A172 (cell line): ENCODE data around the gene TOX2. TPM values are rescaled to one million over a fixed set of nuclear protein-coding genes. Genes with fewer than 3 reads are reported as not detected.
A peak's percentile ranks its signal among the peaks of the same experiment; 100 is the strongest.
"Not testable (repeated sequence)": the region's sequence is repeated elsewhere in the genome, so short reads cannot be mapped to it uniquely, and the experiment has no call there.

ENCODE experiments used
- DNase-seq: peaks from one replicate; pipeline ENCODE4 v3.0.0-alpha.2; 2015; ENCODE audit warnings: low spot score
- total RNA-seq: library from RNA; depleted of rRNA; stranded (reverse); fragments of >200 nt; shearing (Covaris generic); gene quantifications from 2 replicates; pipeline ENCODE4 v1.2.3, GENCODE V29; 2014

TOX2 gene
- total RNA-seq, 1 experiment from 2014 or later: 3.7 TPM

DNA sequence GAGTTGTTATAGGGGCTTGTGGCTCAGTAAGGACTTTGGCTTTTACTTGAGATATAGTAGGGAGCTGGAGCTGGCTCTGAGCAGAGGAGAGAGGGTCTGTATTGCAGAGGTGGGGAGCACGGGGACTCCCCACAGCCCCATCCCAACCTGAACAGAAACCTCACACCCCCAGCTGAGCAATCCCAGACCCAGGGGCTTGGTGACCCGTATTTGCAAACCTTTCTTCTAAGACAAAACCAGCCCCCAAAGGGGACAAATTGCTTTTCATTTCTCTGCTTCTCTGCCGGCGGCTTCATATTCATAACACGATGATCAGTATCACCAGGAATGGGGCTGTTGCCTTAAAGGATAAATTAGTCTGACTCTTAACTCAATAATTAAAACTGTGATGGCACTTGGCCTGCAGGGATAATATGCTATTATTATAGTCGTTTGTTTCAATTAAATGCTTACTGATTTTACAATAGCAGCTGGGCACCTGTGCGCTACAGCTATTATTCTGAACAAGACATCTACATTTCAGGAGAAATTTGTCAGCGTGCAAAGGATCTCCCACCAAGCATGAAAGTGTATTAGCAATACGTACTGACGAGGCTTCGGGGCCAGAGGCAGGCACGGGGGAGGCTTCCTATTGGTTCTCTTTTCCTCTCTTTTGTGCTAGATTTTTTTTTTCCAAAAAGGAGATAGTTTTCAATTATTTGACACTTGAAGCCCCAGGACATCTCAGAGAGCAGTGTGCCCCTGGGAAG, 118.1 kb downstream of the TOX2 start:
- no peak for DNase-seq

- no peak for DNase-seq
Observed at GRCh38 chr20:44033344-44033743, 118.7 kb downstream of the TOX2 start.

- DNase-seq: no peak
Observed at GRCh38 chr20:44033873-44034272, 119.2 kb downstream of the TOX2 start.

DNA sequence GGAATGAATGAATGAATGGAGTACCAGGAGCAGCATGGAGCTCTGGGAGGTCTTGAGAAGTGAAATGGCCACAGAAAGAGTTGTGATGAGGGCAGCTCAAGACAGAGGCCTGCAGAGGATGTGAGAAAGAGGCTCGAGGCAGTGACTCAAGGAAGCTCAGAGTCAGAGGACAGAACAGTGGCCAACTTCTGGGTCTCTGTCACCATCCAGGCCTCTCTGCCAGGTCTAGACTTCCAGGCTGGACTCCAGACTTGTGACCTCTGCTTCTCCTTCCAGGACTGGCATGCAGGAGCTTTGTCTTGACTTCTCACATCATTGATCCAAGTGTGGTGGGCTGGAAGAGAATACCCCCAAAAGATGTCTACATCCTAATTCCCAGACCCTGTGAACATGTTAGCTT, 119.8 kb downstream of the TOX2 start:
- no peak for DNase-seq

DNA sequence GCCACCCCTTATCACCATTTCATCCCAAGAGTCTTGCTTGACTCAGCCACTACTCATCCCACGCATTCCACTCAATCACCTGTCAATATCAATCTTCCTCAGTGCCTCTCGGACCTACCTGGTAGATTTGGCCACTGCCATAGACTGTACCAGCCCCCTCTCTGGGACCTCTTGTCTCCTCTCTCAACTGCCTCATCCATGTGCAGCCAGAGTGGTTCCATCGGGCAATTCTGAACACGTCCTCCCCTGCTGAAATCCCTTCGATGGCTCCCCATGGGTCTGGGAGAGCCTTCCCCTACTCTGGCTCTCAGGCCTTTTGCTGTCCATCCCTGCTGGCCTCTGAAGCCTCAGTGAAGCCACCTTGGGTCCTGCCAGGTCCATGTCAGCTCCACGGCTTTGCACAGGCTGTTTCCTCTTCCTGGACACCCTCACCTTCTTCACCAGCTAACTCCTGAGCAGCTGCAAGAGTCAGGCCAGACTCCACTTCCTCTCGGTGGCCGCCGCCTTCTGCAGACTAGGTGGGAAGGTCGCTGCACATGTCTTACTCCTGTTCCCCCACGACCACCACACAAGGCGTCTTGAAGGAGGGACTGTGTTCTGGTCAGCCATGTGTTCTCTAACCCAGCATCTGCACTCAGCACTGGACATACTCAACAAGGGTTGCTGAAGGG, 120.4 kb downstream of the TOX2 start:
- DNase-seq: no peak

- no peak for DNase-seq
Observed at GRCh38 chr20:44035924-44036323, 121.3 kb downstream of the TOX2 start.

DNA sequence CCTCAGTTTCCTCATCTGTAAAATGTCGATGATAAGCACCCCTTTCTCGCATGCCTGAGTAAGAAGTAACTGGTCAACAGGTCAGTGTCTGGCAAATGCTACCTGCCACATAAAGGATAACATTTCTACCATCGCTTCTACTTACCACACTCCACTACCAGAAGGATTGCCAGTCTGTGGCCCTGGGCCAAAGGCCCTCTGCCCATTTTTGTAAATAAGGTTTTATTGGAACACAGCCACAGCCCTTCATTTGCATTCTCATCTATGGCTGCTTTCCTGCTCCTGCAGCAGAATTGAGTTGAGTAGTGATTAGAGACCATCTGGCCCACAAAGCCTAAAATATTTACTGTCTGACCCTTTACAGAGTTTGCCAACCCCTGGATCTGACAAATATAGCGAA, 121.8 kb downstream of the TOX2 start:
- DNase-seq: no peak

DNA sequence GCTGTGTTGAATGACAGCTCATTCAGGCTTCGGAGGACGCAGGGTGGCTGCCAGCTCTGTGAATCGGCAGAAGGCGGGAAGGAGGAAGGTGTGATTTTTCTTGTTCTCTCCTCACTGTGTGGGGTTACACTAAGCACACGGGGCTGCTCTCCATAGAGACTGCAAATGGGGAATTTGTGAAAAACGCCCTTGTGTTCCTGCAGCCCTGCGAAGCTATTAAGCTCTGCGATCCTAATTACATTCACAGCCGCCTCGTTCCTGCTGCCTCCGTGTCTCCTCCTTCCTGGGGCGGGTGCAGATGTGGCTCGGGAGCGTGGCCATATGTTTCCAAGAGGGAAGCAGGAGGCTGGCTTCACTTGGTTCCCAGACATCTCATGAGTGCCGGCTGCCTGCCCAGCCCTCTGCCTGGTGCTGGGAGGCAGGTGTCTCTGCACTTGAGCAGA, 124.0 kb downstream of the TOX2 start:
- DNase-seq: no peak

- no peak for DNase-seq
Observed at GRCh38 chr20:44039147-44039546, 124.5 kb downstream of the TOX2 start.

DNA sequence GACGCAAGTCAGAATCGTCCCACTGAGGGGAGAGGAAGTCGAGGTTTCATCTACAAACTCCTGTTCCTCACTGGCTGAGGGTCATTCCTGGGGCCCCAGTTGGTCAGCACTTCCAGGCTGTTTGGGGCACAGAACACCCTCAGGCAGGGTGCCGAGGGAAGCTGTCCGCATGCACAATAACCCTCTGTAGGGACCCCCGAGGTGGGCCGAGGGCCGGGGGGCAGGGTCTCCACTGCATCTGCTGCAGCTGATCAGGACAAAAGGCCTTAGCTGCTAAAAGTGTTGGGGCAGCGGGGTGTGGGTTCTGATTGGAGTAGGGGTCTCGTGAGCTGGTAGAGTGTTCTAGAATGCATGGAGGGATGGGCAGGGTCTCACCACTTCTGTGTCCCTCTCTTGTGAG, 125.1 kb downstream of the TOX2 start:
- no peak for DNase-seq

- no peak for DNase-seq
Observed at GRCh38 chr20:44040202-44040915, 125.7 kb downstream of the TOX2 start.

DNA sequence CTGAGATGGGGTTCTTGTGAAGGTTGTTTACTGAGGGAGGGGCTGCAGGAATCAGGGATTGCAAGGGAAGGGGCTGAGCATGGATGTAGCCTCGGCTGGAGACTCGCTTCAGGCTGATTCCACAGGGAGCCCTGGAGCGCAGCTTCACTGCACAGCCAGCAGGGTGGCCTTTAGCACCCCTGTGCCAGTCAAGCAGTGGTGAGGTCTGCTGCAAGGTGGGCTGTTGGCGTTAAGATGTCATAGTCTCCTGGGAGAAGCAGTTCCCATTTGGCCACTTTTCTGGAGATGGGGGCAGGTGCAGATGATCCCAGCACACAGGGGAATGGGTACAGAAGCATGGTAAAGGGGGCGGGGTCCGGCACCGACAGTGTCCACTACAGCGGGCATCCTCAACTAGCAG, 126.3 kb downstream of the TOX2 start:
- no peak for DNase-seq

DNA sequence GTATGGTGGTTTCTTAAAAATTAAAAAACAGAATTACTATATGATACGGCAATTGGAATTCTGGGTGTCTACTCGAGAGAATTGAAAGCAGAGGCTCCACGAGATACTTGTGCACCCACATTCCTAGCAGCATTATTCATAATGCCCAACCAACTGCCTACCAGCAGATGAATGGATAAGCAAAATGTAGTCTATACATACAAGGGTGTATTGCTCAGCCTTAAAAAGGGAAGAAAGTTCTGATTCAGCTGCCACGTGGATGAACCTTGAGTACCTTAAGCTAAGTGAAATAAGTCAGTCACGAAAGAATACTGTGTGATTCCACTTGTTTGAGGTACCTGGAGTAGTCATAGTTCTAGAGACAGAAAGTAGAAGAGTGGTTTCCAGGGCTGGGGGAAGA, 130.1 kb downstream of the TOX2 start:
- DNase-seq: not testable (repeated sequence)

- no peak for DNase-seq
Observed at GRCh38 chr20:44050327-44050726, 135.7 kb downstream of the TOX2 start.

- no peak for DNase-seq
Observed at GRCh38 chr20:44050925-44051660, 136.4 kb downstream of the TOX2 start.

DNA sequence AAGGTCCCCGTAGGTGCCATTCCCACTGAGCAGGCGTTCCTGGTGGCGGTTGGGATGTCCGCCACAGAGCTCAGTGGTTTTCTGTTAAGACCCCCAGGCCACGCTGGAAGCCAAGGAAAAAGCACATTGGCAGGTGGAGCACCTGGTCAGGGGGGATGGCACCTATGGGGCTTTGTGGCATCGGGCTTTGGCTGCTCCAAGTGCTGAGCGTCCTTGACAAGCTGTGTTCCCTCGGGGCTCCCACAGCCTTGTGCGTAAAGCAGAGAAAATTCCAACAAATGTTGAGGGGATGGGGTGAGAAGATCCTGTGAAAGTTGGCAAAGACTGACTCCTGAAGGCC, 137.0 kb downstream of the TOX2 start:
- no peak for DNase-seq

DNA sequence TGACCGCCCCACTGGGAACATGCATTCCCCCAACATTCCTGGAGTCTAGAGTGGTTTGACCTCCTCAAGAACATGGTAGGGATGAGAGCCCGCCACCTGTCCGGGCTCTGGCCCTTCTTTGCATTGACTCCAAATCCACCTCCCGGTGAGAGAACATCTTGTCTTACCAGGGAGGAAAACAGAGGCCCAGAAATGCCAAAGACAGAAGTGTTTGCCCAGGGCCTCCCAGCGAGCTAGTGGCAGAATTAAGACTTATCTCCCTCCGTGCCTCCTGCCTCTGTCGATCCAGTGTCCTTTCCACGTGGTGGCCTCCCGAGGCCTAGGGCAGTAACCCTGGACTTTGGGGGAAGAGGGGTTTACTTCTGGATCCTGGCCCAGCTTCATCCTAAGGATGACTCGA, 137.5 kb downstream of the TOX2 start:
- DNase-seq: no peak

DNA sequence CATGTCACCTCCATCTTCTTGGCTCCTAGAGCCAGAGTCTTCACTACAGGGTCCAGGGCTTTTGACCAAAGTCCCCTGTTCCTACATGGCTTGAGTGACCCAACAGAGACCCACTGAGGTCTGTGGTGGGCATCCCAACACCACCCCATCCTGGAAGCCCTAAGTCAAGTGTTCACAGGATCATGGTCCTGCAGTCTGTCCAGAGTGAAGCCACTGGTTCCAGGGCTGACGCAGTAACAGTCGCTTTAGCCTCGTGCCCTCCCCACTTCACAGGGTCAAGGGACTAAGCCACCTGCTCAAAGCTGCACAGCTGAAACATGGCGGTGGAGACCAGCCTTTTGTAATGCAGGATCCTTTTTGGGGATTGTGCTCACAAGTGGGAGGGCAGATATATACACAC, 138.4 kb downstream of the TOX2 start:
- DNase-seq: no peak

GRCh38 chr20:44054118-44054517, 139.5 kb downstream of the TOX2 start:
- no peak for DNase-seq

GRCh38 chr20:44054849-44055248, 140.2 kb downstream of the TOX2 start:
- no peak for DNase-seq

DNA sequence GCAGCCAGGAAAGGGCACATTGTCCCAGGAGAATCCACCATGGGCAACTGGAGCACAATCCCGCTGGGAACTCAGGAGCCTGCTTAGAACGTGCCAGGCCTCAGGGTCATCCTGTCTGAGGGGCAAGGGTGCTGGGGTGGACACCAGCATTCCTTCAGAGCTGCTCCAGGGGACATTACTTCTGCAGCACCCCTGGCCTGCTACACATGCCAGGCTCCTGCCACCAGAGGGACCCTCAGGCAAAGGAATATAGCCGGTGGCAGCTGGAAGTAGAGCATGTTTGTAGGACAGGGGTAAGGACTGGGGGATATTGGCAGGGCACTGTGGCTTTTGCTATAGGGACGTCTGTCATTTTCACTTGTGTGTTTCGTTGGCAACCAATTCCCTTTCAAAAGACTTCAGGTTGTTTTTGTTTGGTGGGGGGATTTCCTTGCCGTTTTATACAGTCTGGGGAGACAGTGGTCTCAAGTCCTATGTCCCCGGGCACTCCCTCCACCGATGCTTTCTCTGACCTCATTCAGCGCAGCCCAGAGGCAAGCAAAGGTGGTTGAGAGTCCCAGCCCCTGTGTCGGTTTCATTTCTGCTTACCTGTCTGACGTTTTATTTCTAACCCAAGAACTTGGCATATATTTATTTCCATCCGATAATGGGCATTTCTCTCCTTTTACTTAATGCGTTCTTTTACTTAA, 141.5 kb downstream of the TOX2 start:
- DNase-seq: peak; percentile 20
